SK-N-SH (cell line): ENCODE results near the gene THSD7A. TPM values are rescaled to one million over a fixed set of nuclear protein-coding genes. Genes with fewer than 3 reads are reported as not detected.

Source experiments
- CTCF ChIA-PET: fragments of 300-600, 350-600 bp; formaldehyde crosslinking; extraction: SDS; loops from one replicate; lab custom pipeline; 2021; lab: Yijun Ruan, JAX
- POLR2A ChIA-PET: fragments of 350-600 bp; sonication (Branson Sonifier 250); formaldehyde crosslinking; extraction: SDS; loops from one replicate; lab custom pipeline; 2020; ENCODE audit warnings: antibody characterized with exemption, inconsistent platforms; lab: Yijun Ruan, JAX
- DNase-seq: peaks from one replicate; pipeline ENCODE4 v3.0.0; 2012
- H2AFZ ChIP-seq: fragments of 200-600 bp; sonication (generic); 2 replicates; pipeline ENCODE4 v1.8.1; 2016; ENCODE audit warnings: antibody characterized with exemption, mild to moderate bottlenecking, low read depth
- H3F3A ChIP-seq: fragments of 200-600 bp; sonication (generic); replicated peaks from 2 replicates; pipeline ENCODE3; 2016; ENCODE audit warnings: antibody characterized with exemption, mild to moderate bottlenecking; ENCODE audit not compliant: insufficient read depth
- H3K27ac ChIP-seq, 2 experiments: fragments of 200-500 bp in 1 of 2; fragments of 200-600 bp in 1 of 2; sonication (Bioruptor generic) in 1 of 2; sonication (generic), shearing (Covaris generic) in 1 of 2; 2 replicates each; pipeline versions ENCODE4 v1.5.1 to v1.6.1; 2014 to 2016; ENCODE audit warnings: low read depth in 2 of 2, inconsistent platforms in 1 of 2, low read length in 1 of 2, mild to moderate bottlenecking in 1 of 2, mixed read lengths in 1 of 2
- H3K27me3 ChIP-seq: fragments of 200-600 bp; sonication (generic), shearing (Covaris generic); 2 replicates; pipeline ENCODE4 v1.6.1; 2016; ENCODE audit warnings: mixed run types; ENCODE audit not compliant: insufficient read depth
- H3K36me3 ChIP-seq, 2 experiments: fragments of 200-500 bp in 1 of 2; fragments of 200-600 bp in 1 of 2; sonication (Bioruptor generic) in 1 of 2; sonication (generic) in 1 of 2; replicated peaks in 1 of 2; 2 replicates each; pipeline versions ENCODE3 to v1.5.1; 2014 to 2016; ENCODE audit warnings: low read length in 1 of 2, mild to moderate bottlenecking in 1 of 2; ENCODE audit not compliant: insufficient read depth in 2 of 2, control insufficient read depth in 1 of 2
- H3K4me1 ChIP-seq, 2 experiments: fragments of 200-500 bp in 1 of 2; fragments of 200-600 bp in 1 of 2; sonication (Bioruptor generic) in 1 of 2; sonication (generic), shearing (Covaris generic) in 1 of 2; 2 replicates each; pipeline versions ENCODE4 v1.5.1 to v1.6.1; 2014 to 2016; ENCODE audit warnings: low read depth in 1 of 2, low read length in 1 of 2, mixed run types in 1 of 2; ENCODE audit not compliant: insufficient read depth in 2 of 2, control insufficient read depth in 1 of 2
- H3K4me2 ChIP-seq: fragments of 200-600 bp; sonication (generic), shearing (Covaris generic); 2 replicates; pipeline ENCODE4 v1.6.1; 2017; ENCODE audit warnings: mixed run types
- H3K4me3 ChIP-seq, 2 experiments: fragments of 200-500 bp in 1 of 2; fragments of 200-600 bp in 1 of 2; sonication (Bioruptor generic) in 1 of 2; sonication (generic), shearing (Covaris generic) in 1 of 2; 2 replicates each; pipeline versions ENCODE4 v1.5.1 to v1.8.1; 2014 to 2016; ENCODE audit warnings: low read depth in 2 of 2, inconsistent platforms in 1 of 2, low read length in 1 of 2, mild to moderate bottlenecking in 1 of 2, mixed read lengths in 1 of 2, moderate library complexity in 1 of 2
- H3K79me2 ChIP-seq: fragments of 200-600 bp; sonication (generic); 2 replicates; pipeline ENCODE4 v1.8.1; 2017; ENCODE audit warnings: mild to moderate bottlenecking; ENCODE audit not compliant: insufficient read depth
- H3K9ac ChIP-seq: fragments of 200-600 bp; sonication (generic); 2 replicates; pipeline ENCODE4 v1.6.1; 2017; ENCODE audit warnings: mixed run types
- H3K9me2 ChIP-seq: fragments of 200-600 bp; sonication (generic); 2 replicates; pipeline ENCODE4 v1.6.1; 2017; ENCODE audit warnings: mixed run types
- H3K9me3 ChIP-seq: fragments of 200-600 bp; sonication (generic); 2 replicates; pipeline ENCODE4 v1.6.1; 2017; ENCODE audit warnings: mixed run types, mild to moderate bottlenecking, moderate library complexity
- H4K20me1 ChIP-seq: fragments of 200-600 bp; sonication (generic); 2 replicates; pipeline ENCODE4 v1.6.1; 2017; ENCODE audit warnings: mild to moderate bottlenecking, mixed run types; ENCODE audit not compliant: insufficient read depth
- EZH2phosphoT487 ChIP-seq: fragments of 200-600 bp; sonication (generic); IDR thresholded peaks from 2 replicates; pipeline ENCODE4 v1.6.1; 2017; ENCODE audit warnings: low read depth, mixed run types, mild to moderate bottlenecking, antibody characterized with exemption, moderate library complexity, borderline replicate concordance
- FOSL2 ChIP-seq: IDR thresholded peaks from 2 replicates; pipeline ENCODE4 v1.4.0; 2012; ENCODE audit warnings: low read depth, mild to moderate bottlenecking, moderate library complexity, borderline replicate concordance
- FOXJ3 ChIP-seq: sonication (generic); formaldehyde crosslinking; IDR thresholded peaks from 2 replicates; pipeline ENCODE4 v1.5.1; 2020; ENCODE audit warnings: mild to moderate bottlenecking, missing genetic modification reagents
- GABPA ChIP-seq: IDR thresholded peaks from 2 replicates; pipeline ENCODE4 v1.4.0; 2012; ENCODE audit warnings: low read depth, mild to moderate bottlenecking
- MXI1 ChIP-seq: IDR thresholded peaks from 2 replicates; pipeline ENCODE4 v1.6.1; 2012; ENCODE audit warnings: mild to moderate bottlenecking, low read depth, low read length, improper control_type of control experiment
- POLR2AphosphoS5 ChIP-seq: IDR thresholded peaks from 2 replicates; pipeline ENCODE4 v1.6.1; 2012; ENCODE audit warnings: low read depth, low read length
- RCOR1 ChIP-seq: fragments of 150-350 bp; IDR thresholded peaks from 2 replicates; pipeline ENCODE4 v1.6.1; 2017; ENCODE audit warnings: antibody characterized with exemption, low read length
- RFX5 ChIP-seq: IDR thresholded peaks from 2 replicates; pipeline ENCODE4 v1.6.1; 2012; ENCODE audit warnings: mild to moderate bottlenecking, improper control_type of control experiment, low read length
- SMC3 ChIP-seq: IDR thresholded peaks from 2 replicates; pipeline ENCODE4 v1.6.1; 2012; ENCODE audit warnings: low read depth, low read length, improper control_type of control experiment
- TCF12 ChIP-seq: IDR thresholded peaks from 2 replicates; pipeline ENCODE4 v1.4.0; 2012
- YY1 ChIP-seq: IDR thresholded peaks from 2 replicates; pipeline ENCODE4 v1.4.0; 2012; ENCODE audit warnings: low read depth, mild to moderate bottlenecking
- WGBS: methylation state at CpG from one replicate; pipeline ENCODE4 v1.1.6; 2017; ENCODE audit warnings: low lambda C conversion rate; 5-methylcytosine and 5-hydroxymethylcytosine counted together
- polyA plus RNA-seq, 3 experiments: library from polyadenylated mRNA; depleted of rRNA; stranded (reverse); fragments of >200 nt; gene quantifications; 2 replicates each; pipeline ENCODE4 v1.2.3, GENCODE V29; 2012
- TF ChIP-seq, protein P1 (sequence below): IDR thresholded peaks from 2 replicates; pipeline ENCODE4 v1.6.1; 2012; ENCODE audit warnings: mild to moderate bottlenecking, low read depth, low read length, moderate library complexity
- TF ChIP-seq, protein P2 (sequence below): IDR thresholded peaks from 2 replicates; pipeline ENCODE4; 2012
- TF ChIP-seq, protein P3 (sequence below): IDR thresholded peaks from 2 replicates; pipeline ENCODE4 v1.4.0; 2012; ENCODE audit warnings: low read depth
- TF ChIP-seq, protein P4 (sequence below): fragments of 200-600 bp; sonication (generic); IDR thresholded peaks from 2 replicates; pipeline ENCODE4 v1.6.1; 2017; ENCODE audit warnings: antibody characterized with exemption, mild to moderate bottlenecking, moderate library complexity

THSD7A gene
- polyA plus RNA-seq, 1 of the 3 experiments (the other 2 are of a cell fraction) = 0.16 TPM

DNA sequence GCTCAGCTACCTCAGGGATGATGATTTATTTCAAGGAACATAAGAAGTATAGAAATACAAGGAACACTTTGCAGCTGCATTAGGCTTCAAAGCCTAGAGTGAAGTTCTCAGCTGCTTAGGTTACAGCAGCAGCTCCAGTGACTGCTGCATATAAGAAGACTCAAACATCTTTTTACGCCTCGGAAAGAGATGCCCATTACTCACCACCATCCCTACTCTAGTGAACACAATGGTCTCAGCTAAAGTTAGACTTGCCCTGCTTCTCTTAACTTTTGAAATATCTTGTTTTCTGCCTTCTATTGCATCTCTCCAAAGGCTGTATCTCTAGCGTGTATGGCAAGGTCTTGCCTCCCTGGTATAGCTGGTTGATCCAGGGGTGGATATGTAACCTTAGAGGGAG is 502.4 kb downstream of the THSD7A start:
- Histone ChIP-seq H3K4me2 (no peak overlapping the region), H3K36me3 (no peaks in the 10 kb centered on the region), H3K9me2 (no peaks in the 10 kb centered on the region), H3K9me3 (no peaks in the 10 kb centered on the region), H3F3A (no peaks in the 10 kb centered on the region), H3K27ac (no peak overlapping the region), H3K4me3 (no peak overlapping the region), H4K20me1 (no peaks in the 10 kb centered on the region), H3K27me3 (no peaks in the 10 kb centered on the region), H3K79me2 (no peaks in the 10 kb centered on the region), H2AFZ (no peak overlapping the region), H3K4me1 (no peaks in the 10 kb centered on the region), H3K9ac (no peak overlapping the region)
- WGBS = 45% methylated on average over 3 of the region's 3 CpGs
- ChIA-PET POLR2A (no interaction called here), CTCF (interaction anchor here (0.6 to 2.6 kb wide), 2 partner anchors 10 to 670 kb away, joined by 3 to 13 read pairs; no protein-coding TSS in a partner anchor)
- TF ChIP-seq, protein P1, sequence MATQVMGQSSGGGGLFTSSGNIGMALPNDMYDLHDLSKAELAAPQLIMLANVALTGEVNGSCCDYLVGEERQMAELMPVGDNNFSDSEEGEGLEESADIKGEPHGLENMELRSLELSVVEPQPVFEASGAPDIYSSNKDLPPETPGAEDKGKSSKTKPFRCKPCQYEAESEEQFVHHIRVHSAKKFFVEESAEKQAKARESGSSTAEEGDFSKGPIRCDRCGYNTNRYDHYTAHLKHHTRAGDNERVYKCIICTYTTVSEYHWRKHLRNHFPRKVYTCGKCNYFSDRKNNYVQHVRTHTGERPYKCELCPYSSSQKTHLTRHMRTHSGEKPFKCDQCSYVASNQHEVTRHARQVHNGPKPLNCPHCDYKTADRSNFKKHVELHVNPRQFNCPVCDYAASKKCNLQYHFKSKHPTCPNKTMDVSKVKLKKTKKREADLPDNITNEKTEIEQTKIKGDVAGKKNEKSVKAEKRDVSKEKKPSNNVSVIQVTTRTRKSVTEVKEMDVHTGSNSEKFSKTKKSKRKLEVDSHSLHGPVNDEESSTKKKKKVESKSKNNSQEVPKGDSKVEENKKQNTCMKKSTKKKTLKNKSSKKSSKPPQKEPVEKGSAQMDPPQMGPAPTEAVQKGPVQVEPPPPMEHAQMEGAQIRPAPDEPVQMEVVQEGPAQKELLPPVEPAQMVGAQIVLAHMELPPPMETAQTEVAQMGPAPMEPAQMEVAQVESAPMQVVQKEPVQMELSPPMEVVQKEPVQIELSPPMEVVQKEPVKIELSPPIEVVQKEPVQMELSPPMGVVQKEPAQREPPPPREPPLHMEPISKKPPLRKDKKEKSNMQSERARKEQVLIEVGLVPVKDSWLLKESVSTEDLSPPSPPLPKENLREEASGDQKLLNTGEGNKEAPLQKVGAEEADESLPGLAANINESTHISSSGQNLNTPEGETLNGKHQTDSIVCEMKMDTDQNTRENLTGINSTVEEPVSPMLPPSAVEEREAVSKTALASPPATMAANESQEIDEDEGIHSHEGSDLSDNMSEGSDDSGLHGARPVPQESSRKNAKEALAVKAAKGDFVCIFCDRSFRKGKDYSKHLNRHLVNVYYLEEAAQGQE = no peak
- TF ChIP-seq, protein P2, sequence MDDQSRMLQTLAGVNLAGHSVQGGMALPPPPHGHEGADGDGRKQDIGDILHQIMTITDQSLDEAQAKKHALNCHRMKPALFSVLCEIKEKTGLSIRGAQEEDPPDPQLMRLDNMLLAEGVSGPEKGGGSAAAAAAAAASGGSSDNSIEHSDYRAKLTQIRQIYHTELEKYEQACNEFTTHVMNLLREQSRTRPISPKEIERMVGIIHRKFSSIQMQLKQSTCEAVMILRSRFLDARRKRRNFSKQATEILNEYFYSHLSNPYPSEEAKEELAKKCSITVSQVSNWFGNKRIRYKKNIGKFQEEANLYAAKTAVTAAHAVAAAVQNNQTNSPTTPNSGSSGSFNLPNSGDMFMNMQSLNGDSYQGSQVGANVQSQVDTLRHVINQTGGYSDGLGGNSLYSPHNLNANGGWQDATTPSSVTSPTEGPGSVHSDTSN = no peak
- TF ChIP-seq, protein P3, sequence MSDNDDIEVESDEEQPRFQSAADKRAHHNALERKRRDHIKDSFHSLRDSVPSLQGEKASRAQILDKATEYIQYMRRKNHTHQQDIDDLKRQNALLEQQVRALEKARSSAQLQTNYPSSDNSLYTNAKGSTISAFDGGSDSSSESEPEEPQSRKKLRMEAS = no peak
- no peak for TF ChIP-seq MXI1
- no peak for TF ChIP-seq GABPA
- TF ChIP-seq YY1 = no peak
- no peak for DNase-seq

DNA sequence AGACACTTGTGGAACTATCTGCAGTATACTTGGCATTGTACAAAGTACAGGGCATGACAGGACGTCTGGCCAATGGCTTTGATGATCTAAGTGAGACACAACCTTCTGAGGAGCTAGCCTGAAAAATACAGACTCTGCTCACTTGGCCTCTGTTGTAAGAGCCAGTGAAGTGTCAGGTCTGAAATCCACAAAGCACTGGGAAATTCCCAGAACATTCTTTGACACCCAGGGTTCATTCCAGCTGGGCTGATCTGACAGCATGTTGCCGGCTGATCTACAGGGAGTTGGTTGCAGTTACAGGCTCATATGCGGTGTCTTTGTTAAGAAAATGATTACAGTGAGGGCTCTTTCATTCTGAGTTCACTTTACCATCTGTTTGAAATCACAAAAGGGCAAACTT is 503.7 kb downstream of the THSD7A start:
- CTCF ChIA-PET = interaction anchor here (1.6 to 2.6 kb wide), 2 partner anchors 12 to 15 kb away, joined by 6 to 13 read pairs; no protein-coding TSS in a partner anchor
- no peak overlapping the region for H3K4me2 ChIP-seq
- H3K79me2 ChIP-seq = no peaks in the 10 kb centered on the region
- no peak overlapping the region for H2AFZ ChIP-seq
- 34% methylated on average over 3 of the region's 3 CpGs for WGBS
- H3K36me3 ChIP-seq = no peaks in the 10 kb centered on the region
- no peaks in the 10 kb centered on the region for H3F3A ChIP-seq
- H3K27ac ChIP-seq = no peak overlapping the region
- no peak for DNase-seq
- H3K9ac ChIP-seq = no peak overlapping the region
- H3K9me2 ChIP-seq = no peaks in the 10 kb centered on the region
- H3K4me3 ChIP-seq = no peak overlapping the region
- H3K4me1 ChIP-seq = no peaks in the 10 kb centered on the region
- H3K27me3 ChIP-seq = no peaks in the 10 kb centered on the region
- no peaks in the 10 kb centered on the region for H4K20me1 ChIP-seq
- POLR2A ChIA-PET = no interaction called here
- no peaks in the 10 kb centered on the region for H3K9me3 ChIP-seq
- TF ChIP-seq RCOR1 (no peak), YY1 (no peak), POLR2AphosphoS5 (no peak), FOXJ3 (CRISPR knock-in tag) (no peak), SMC3 (no peak), TCF12 (no peak), GABPA (no peak), EZH2phosphoT487 (no peak), RFX5 (no peak), FOSL2 (no peak), MXI1 (no peak)
- TF ChIP-seq, protein P3 = no peak
- TF ChIP-seq, protein P4, sequence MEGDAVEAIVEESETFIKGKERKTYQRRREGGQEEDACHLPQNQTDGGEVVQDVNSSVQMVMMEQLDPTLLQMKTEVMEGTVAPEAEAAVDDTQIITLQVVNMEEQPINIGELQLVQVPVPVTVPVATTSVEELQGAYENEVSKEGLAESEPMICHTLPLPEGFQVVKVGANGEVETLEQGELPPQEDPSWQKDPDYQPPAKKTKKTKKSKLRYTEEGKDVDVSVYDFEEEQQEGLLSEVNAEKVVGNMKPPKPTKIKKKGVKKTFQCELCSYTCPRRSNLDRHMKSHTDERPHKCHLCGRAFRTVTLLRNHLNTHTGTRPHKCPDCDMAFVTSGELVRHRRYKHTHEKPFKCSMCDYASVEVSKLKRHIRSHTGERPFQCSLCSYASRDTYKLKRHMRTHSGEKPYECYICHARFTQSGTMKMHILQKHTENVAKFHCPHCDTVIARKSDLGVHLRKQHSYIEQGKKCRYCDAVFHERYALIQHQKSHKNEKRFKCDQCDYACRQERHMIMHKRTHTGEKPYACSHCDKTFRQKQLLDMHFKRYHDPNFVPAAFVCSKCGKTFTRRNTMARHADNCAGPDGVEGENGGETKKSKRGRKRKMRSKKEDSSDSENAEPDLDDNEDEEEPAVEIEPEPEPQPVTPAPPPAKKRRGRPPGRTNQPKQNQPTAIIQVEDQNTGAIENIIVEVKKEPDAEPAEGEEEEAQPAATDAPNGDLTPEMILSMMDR = no peak
- TF ChIP-seq, protein P1 = no peak
